ENCODE measurements around the gene CDYL2.

DNA sequence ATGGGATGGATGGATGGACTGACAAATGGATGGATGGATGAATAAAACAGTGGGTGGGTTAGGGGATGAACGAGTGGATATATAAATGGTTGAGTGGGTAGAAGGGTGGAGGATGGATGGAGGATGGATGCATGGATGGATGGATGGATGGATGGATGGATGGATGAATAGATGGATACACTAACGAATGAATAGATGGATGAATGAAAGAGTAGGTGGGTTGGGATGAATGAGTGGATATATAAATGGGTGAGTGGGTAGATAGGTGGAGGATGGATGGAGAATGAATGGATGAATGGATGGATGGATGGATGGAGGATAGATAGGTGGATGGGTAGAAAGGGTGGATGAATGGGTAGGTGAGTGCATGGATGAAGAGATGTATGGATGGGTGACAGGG, 62.1 kb downstream of the CDYL2 start:
- TF ChIP-seq, protein P1, sequence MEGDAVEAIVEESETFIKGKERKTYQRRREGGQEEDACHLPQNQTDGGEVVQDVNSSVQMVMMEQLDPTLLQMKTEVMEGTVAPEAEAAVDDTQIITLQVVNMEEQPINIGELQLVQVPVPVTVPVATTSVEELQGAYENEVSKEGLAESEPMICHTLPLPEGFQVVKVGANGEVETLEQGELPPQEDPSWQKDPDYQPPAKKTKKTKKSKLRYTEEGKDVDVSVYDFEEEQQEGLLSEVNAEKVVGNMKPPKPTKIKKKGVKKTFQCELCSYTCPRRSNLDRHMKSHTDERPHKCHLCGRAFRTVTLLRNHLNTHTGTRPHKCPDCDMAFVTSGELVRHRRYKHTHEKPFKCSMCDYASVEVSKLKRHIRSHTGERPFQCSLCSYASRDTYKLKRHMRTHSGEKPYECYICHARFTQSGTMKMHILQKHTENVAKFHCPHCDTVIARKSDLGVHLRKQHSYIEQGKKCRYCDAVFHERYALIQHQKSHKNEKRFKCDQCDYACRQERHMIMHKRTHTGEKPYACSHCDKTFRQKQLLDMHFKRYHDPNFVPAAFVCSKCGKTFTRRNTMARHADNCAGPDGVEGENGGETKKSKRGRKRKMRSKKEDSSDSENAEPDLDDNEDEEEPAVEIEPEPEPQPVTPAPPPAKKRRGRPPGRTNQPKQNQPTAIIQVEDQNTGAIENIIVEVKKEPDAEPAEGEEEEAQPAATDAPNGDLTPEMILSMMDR (IDR thresholded peaks at IDR 0.05): no peak
- TF ChIP-seq POLR2A (IDR thresholded peaks at IDR 0.05): no peak
- no peak for TF ChIP-seq POLR2AphosphoS5 (IDR thresholded peaks at IDR 0.05)
- TF ChIP-seq EP300 (IDR thresholded peaks at IDR 0.05; ENCODE audit: low read depth): no peak
